ENCODE measurements around the gene EIF4G1. TPM values are rescaled to one million over a fixed set of nuclear protein-coding genes. Genes with fewer than 3 reads are reported as not detected.

EIF4G1 gene
- total and polyA plus RNA-seq, 10 of the 15 experiments (the other 5 are each of a cell fraction or from before 2014, with no cell fraction given), result 5.7 to 462 (median 237) TPM

GRCh38 chr3:184361532-184361931 is 47.1 kb downstream of the EIF4G1 start, which contains the start of the genes CLCN2 and POLR2H:
CLCN2 (minus strand) TSS chr3:184361605; CDS start chr3:184361479, 126 bp downstream.
POLR2H (plus strand) TSS chr3:184361710; CDS start chr3:184363493, 1,783 bp downstream.
- intact Hi-C loops (cut with micrococcal nuclease; ENCODE audit: unreplicated experiment) (loop anchor here (5.0 kb wide), 1 partner anchor 44 kb away; no protein-coding TSS in a partner anchor), in situ Hi-C loops (cut with MboI) (no loop called here)
- peak within 1 kb of the TSS; percentile 75 for H2AFZ ChIP-seq (ENCODE audit: control insufficient read depth, low read depth, low read length)
- peak within 1 kb of the TSS; percentile 67 for H3K4me3 ChIP-seq
- peak within 1 kb of the TSS; percentile 93 for H3K4me2 ChIP-seq (ENCODE audit: control insufficient read depth, insufficient read depth)
- H3K9ac ChIP-seq (ENCODE audit: control insufficient read depth, insufficient read depth, low read length), result peak within 1 kb of the TSS; percentile 81
- CTCF ChIA-PET, result interaction anchor here (0.7 to 2.9 kb wide), 3 partner anchors 10 to 153 kb away, joined by 3 to 10 read pairs (median 4); no protein-coding TSS in a partner anchor
- SMC1A ChIA-PET (ENCODE audit: uncharacterized antibody, unreplicated experiment), result interaction anchor here (1.7 kb wide), 1 partner anchor 11 kb away, joined by 6 read pairs; no protein-coding TSS in a partner anchor
- no peak for FAIRE-seq
- H3K79me2 ChIP-seq (ENCODE audit: control insufficient read depth, insufficient read depth, low read length), result peaks cover 18% of the 10 kb centered on the region
- no peak for DNase-seq (ENCODE audit: low read depth, low spot score)
- H3K36me3 ChIP-seq (ENCODE audit: control insufficient read depth in 2 of 2, insufficient read depth in 2 of 2, low read length in 1 of 2), result peaks cover 0 to 2% of the 10 kb centered on the region in 2 experiments; a peak in 1 of 4 replicates
- H3K27ac ChIP-seq (ENCODE audit: control insufficient read depth, insufficient read depth), result peak within 1 kb of the TSS; percentile 87
- peaks cover 10% of the 10 kb centered on the region for H3K4me1 ChIP-seq (ENCODE audit: control insufficient read depth, insufficient read depth, low read length)
- RAD21 ChIA-PET (ENCODE audit: unreplicated experiment), result interaction anchor here (1.2 to 1.4 kb wide), 2 partner anchors 10 to 11 kb away, joined by 3 to 7 read pairs; no protein-coding TSS in a partner anchor
- H3K27me3 ChIP-seq (replicated peaks in 1 of 2; ENCODE audit: control insufficient read depth in 2 of 2, insufficient read depth in 2 of 2, low read length in 1 of 2), result no peaks in the 10 kb centered on the region; a peak in 1 of 4 replicates
- POLR2A ChIA-PET, result interaction anchor here (0.6 to 0.9 kb wide), 3 partner anchors 9 to 175 kb away, joined by 3 to 4 read pairs (median 4); no protein-coding TSS in a partner anchor
- BruUV-seq (replicated peaks), result no TSS peak
- no peaks in the 10 kb centered on the region for H4K20me1 ChIP-seq (ENCODE audit: control insufficient read depth, insufficient read depth)
- H3K9me3 ChIP-seq (replicated peaks; ENCODE audit: control insufficient read depth, insufficient read depth, low read length), result no peaks in the 10 kb centered on the region
- peak; percentile 65 for ATAC-seq
- 0% methylated on average over 2 of the region's 56 CpGs for WGBS (ENCODE audit: insufficient coverage, insufficient replicate concordance, low lambda C conversion rate, missing lambda C conversion rate)
- no peak for TF ChIP-seq NR2C2 (IDR thresholded peaks at IDR 0.05; ENCODE audit: borderline replicate concordance, control insufficient read depth, insufficient read length, low read depth)
- TF ChIP-seq, protein P1, sequence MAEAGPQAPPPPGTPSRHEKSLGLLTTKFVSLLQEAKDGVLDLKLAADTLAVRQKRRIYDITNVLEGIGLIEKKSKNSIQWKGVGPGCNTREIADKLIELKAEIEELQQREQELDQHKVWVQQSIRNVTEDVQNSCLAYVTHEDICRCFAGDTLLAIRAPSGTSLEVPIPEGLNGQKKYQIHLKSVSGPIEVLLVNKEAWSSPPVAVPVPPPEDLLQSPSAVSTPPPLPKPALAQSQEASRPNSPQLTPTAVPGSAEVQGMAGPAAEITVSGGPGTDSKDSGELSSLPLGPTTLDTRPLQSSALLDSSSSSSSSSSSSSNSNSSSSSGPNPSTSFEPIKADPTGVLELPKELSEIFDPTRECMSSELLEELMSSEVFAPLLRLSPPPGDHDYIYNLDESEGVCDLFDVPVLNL (IDR thresholded peaks at IDR 0.05; ENCODE audit: low read depth, low read length), result no peak
- TF ChIP-seq, protein P2, sequence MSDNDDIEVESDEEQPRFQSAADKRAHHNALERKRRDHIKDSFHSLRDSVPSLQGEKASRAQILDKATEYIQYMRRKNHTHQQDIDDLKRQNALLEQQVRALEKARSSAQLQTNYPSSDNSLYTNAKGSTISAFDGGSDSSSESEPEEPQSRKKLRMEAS (IDR thresholded peaks at IDR 0.05; ENCODE audit: low read depth, low read length), result no peak; the same call in 1 of the 2 replicates
- TF ChIP-seq PRDM15 (CRISPR knock-in tag; IDR thresholded peaks at IDR 0.05), result no peak
- TF ChIP-seq, protein P3, sequence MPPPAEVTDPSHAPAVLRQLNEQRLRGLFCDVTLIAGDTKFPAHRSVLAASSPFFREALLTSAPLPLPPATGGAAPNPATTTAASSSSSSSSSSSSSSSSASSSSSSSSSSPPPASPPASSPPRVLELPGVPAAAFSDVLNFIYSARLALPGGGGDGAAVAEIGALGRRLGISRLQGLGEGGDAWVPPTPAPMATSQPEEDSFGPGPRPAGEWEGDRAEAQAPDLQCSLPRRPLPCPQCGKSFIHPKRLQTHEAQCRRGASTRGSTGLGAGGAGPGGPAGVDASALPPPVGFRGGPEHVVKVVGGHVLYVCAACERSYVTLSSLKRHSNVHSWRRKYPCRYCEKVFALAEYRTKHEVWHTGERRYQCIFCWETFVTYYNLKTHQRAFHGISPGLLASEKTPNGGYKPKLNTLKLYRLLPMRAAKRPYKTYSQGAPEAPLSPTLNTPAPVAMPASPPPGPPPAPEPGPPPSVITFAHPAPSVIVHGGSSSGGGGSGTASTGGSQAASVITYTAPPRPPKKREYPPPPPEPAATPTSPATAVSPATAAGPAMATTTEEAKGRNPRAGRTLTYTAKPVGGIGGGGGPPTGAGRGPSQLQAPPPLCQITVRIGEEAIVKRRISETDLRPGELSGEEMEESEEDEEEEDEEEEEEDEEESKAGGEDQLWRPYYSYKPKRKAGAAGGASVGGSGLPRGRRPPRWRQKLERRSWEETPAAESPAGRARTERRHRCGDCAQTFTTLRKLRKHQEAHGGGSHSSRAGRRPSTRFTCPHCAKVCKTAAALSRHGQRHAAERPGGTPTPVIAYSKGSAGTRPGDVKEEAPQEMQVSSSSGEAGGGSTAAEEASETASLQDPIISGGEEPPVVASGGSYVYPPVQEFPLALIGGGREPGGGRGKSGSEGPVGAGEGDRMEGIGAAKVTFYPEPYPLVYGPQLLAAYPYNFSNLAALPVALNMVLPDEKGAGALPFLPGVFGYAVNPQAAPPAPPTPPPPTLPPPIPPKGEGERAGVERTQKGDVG (CRISPR knock-in tag; IDR thresholded peaks at IDR 0.05), result no peak
- TF ChIP-seq NR2F1 (conservative IDR thresholded peaks at IDR 0.05), result peak; percentile 47; the same call in 1 of the 2 replicates
- TF ChIP-seq MLLT1 (IDR thresholded peaks at IDR 0.05), result no peak
- TF ChIP-seq MXI1 (IDR thresholded peaks at IDR 0.05; ENCODE audit: low read depth, low read length), result peak; percentile 45; the same call in 1 of the 2 replicates
- TF ChIP-seq CBX3 (IDR thresholded peaks at IDR 0.05; ENCODE audit: borderline replicate concordance, low read depth), result no peak
- no peak for TF ChIP-seq SMARCA5 (IDR thresholded peaks at IDR 0.05)
- TF ChIP-seq, protein P4, sequence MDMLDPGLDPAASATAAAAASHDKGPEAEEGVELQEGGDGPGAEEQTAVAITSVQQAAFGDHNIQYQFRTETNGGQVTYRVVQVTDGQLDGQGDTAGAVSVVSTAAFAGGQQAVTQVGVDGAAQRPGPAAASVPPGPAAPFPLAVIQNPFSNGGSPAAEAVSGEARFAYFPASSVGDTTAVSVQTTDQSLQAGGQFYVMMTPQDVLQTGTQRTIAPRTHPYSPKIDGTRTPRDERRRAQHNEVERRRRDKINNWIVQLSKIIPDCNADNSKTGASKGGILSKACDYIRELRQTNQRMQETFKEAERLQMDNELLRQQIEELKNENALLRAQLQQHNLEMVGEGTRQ (IDR thresholded peaks at IDR 0.05; ENCODE audit: borderline replicate concordance, low read depth, low read length), result no peak
- no peak for TF ChIP-seq RFX5 (IDR thresholded peaks at IDR 0.05; ENCODE audit: low read depth, low read length)
